GM23338 (cell line): ENCODE results near the gene PHF8.

Experiments used
- CREB1 ChIP-seq: fragments of 250-450 bp; sonication (Bioruptor Pico); IDR thresholded peaks from 2 replicates; pipeline ENCODE4 v1.5.0; 2020; ENCODE audit warnings: low read depth, mild to moderate bottlenecking, moderate library complexity
- CTCF ChIP-seq, 2 experiments: fragments of 200-600 bp in 1 of 2; sonication (generic) in 1 of 2; conservative IDR thresholded peaks; 2 replicates each; pipeline versions ENCODE4 v1.5.1 to v1.6.1; 2016 to 2017; ENCODE audit warnings: antibody characterized with exemption in 2 of 2, low read depth in 2 of 2, mild to moderate bottlenecking in 2 of 2, moderate library complexity in 1 of 2
- EZH2 ChIP-seq: fragments of 200-600 bp; sonication (generic); IDR thresholded peaks from one replicate; pipeline ENCODE4 v1.8.0; 2017; ENCODE audit warnings: antibody characterized with exemption, mild to moderate bottlenecking, low read depth; ENCODE audit not compliant: unreplicated experiment
- JUNB ChIP-seq: IDR thresholded peaks from one replicate; pipeline ENCODE4 v1.6.1; 2016; ENCODE audit warnings: antibody characterized with exemption; ENCODE audit not compliant: unreplicated experiment
- ZNF114 ChIP-seq: fragments of 250-450 bp; sonication (Bioruptor Pico); IDR thresholded peaks from 2 replicates; pipeline ENCODE4 v1.5.0; 2020; ENCODE audit warnings: mild to moderate bottlenecking, moderate library complexity

GRCh38 chrX:54089191-54089590 lies 44.9 kb upstream of the PHF8 start:
- TF ChIP-seq CTCF (conservative IDR thresholded peaks at IDR 0.05; ENCODE audit: low read depth in 2 of 2) (no peak), ZNF114 (no peak), EZH2 (no peak), CREB1 (no peak), JUNB (no peak)
